KOPT-K1 (cell line): ENCODE measurements around the gene EFCAB14.

Experiments used
- H3K27ac ChIP-seq: fragments of 200-600 bp; sonication (generic); 2 replicates; pipeline ENCODE4 v1.5.1; 2016; ENCODE audit warnings: antibody characterized with exemption, mild to moderate bottlenecking, low read depth, low read length; ENCODE audit not compliant: poor library complexity, severe bottlenecking
- H3K36me3 ChIP-seq: fragments of 200-600 bp; sonication (generic); 2 replicates; pipeline ENCODE4 v1.5.1; 2017; ENCODE audit warnings: antibody characterized with exemption, mild to moderate bottlenecking, low read length, moderate library complexity; ENCODE audit not compliant: insufficient read depth
- H3K9me3 ChIP-seq: fragments of 200-600 bp; sonication (generic); 2 replicates; pipeline ENCODE4 v1.5.1; 2017; ENCODE audit warnings: antibody characterized with exemption, low read length, mild to moderate bottlenecking; ENCODE audit not compliant: insufficient read depth, poor library complexity, severe bottlenecking

The EFCAB14 gene

GRCh38 chr1:46642115-46642680 lies 76.7 kb downstream of the EFCAB14 start:
- Histone ChIP-seq H3K27ac (no peak overlapping the region), H3K36me3 (peaks cover 48% of the 10 kb centered on the region), H3K9me3 (no peaks in the 10 kb centered on the region)

DNA sequence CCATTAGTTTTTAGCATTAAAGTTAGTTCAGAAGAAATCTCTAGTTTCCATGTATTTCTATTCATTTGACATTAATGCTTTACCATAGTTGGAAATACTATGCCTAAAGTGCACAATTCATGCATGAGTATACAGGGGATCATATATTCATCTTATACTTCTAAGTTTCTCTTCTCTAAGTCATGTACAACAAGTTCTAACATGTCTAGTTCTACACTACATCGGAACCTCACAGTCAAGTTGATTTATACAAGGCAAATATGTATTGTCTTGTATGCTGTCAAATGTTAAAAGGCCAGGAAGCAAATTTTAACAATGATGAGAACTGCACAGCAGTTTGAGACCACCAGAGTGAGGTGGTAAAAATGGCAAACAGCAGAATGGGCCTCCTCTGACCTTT lies 79.4 kb downstream of the EFCAB14 start:
- H3K27ac ChIP-seq: no peak overlapping the region
- H3K36me3 ChIP-seq: peaks cover 62% of the 10 kb centered on the region
- no peaks in the 10 kb centered on the region for H3K9me3 ChIP-seq

GRCh38 chr1:46638921-46639320 lies 80.0 kb downstream of the EFCAB14 start:
- peaks cover 68% of the 10 kb centered on the region for H3K36me3 ChIP-seq
- H3K9me3 ChIP-seq: no peaks in the 10 kb centered on the region
- no peak overlapping the region for H3K27ac ChIP-seq

GRCh38 chr1:46637444-46638083 lies 81.3 kb downstream of the EFCAB14 start:
- Histone ChIP-seq H3K27ac (no peak overlapping the region), H3K9me3 (no peaks in the 10 kb centered on the region), H3K36me3 (peaks cover 69% of the 10 kb centered on the region)

GRCh38 chr1:46635205-46635604 lies 83.7 kb downstream of the EFCAB14 start:
- Histone ChIP-seq H3K27ac (no peak overlapping the region), H3K36me3 (peaks cover 74% of the 10 kb centered on the region)

DNA sequence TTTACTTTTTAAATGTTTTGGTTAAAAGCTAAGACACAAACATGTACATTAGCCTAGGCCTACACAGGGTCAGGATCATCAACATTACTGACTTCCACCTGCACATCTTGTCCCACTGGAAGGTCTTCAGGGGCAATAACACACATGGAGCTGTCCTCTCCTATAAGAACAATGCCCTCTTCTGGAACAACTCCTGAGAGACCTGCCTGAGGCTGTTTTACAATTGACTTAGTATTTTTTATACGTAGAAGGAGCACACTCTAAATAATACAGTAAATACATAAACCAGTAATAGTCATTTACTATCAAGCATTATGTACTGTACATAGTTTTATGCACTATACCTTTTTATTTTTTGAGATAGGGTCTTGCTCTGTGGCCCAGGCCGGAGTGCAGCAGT lies 88.2 kb downstream of the EFCAB14 start:
- H3K27ac ChIP-seq: no peak overlapping the region
- no peaks in the 10 kb centered on the region for H3K9me3 ChIP-seq
- peaks cover 57% of the 10 kb centered on the region for H3K36me3 ChIP-seq

More at GRCh38 chr1:46635205-46635604, 83.7 kb downstream of the EFCAB14 start:
- H3K9me3 ChIP-seq: no peaks in the 10 kb centered on the region
